Skeletal muscle satellite cell (primary cell): ENCODE measurements around the gene FBXW11.

Source experiments
- H3K27me3 ChIP-seq: 2 replicates; pipeline ENCODE4 v1.7.0; 2013; ENCODE audit warnings: low read length; ENCODE audit not compliant: control insufficient read depth, insufficient read depth
- H3K36me3 ChIP-seq: 2 replicates; pipeline ENCODE4 v1.7.0; 2013; ENCODE audit warnings: mild to moderate bottlenecking, control low read depth, low read length; ENCODE audit not compliant: insufficient read depth
- H3K4me1 ChIP-seq: 2 replicates; pipeline ENCODE4 v1.7.0; 2013; ENCODE audit warnings: low read length; ENCODE audit not compliant: control insufficient read depth, insufficient read depth
- H3K4me2 ChIP-seq: 2 replicates; pipeline ENCODE4 v1.7.0; 2013; ENCODE audit warnings: mild to moderate bottlenecking, low read length
- H3K4me3 ChIP-seq: 2 replicates; pipeline ENCODE4 v1.7.0; 2013; ENCODE audit warnings: low read length
- H3K9ac ChIP-seq: 2 replicates; pipeline ENCODE4 v1.7.0; 2013; ENCODE audit warnings: mild to moderate bottlenecking, low read depth, low read length, moderate library complexity
- H3K9me3 ChIP-seq: replicated peaks from 2 replicates; pipeline ENCODE4 v1.7.0; 2013; ENCODE audit warnings: mild to moderate bottlenecking, control low read depth, low read length

The FBXW11 gene

GRCh38 chr5:171832775-171833174, 173.7 kb downstream of the FBXW11 start:
- Histone ChIP-seq H3K9me3 (no peaks in the 10 kb centered on the region), H3K4me3 (no peak overlapping the region)

DNA sequence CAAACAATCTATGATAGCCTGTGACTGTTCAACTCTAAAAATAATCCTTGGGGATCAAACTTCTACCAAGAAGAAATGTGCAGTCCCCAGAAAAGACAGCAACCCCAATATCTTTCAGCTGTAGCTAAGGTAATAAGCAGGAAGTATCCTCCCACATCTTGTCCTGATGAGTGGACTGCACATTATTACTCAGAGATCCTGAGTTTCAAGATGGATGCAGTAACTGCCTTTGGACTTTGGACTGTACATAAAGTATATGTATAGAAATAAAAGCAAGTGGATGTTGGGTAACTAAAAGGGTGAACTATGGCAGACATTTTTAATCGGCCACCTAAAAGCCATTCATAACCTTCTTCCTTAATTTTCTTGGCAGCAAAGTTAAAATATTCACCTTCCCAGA, 175.8 kb downstream of the FBXW11 start:
- H3K9me3 ChIP-seq, result no peaks in the 10 kb centered on the region
- no peak overlapping the region for H3K4me3 ChIP-seq
- H3K9ac ChIP-seq, result no peak overlapping the region
- no peak overlapping the region for H3K4me2 ChIP-seq
- H3K4me1 ChIP-seq, result no peaks in the 10 kb centered on the region
- H3K27me3 ChIP-seq, result peaks cover 10% of the 10 kb centered on the region
- no peaks in the 10 kb centered on the region for H3K36me3 ChIP-seq

More at GRCh38 chr5:171832775-171833174, 173.7 kb downstream of the FBXW11 start:
- no peaks in the 10 kb centered on the region for H3K36me3 ChIP-seq
- H3K27me3 ChIP-seq, result peaks cover 7% of the 10 kb centered on the region
- H3K4me1 ChIP-seq, result no peaks in the 10 kb centered on the region
- no peak overlapping the region for H3K4me2 ChIP-seq
- H3K9ac ChIP-seq, result no peak overlapping the region

- no peaks in the 10 kb centered on the region for H3K4me1 ChIP-seq
- H3K4me2 ChIP-seq, result no peak overlapping the region
- peaks cover 5% of the 10 kb centered on the region for H3K27me3 ChIP-seq
- no peak overlapping the region for H3K9ac ChIP-seq
- no peak overlapping the region for H3K4me3 ChIP-seq
- H3K36me3 ChIP-seq, result no peaks in the 10 kb centered on the region
- no peaks in the 10 kb centered on the region for H3K9me3 ChIP-seq
These were observed 179.3 kb downstream of the FBXW11 start for GRCh38 chr5:171827162-171827561.

DNA sequence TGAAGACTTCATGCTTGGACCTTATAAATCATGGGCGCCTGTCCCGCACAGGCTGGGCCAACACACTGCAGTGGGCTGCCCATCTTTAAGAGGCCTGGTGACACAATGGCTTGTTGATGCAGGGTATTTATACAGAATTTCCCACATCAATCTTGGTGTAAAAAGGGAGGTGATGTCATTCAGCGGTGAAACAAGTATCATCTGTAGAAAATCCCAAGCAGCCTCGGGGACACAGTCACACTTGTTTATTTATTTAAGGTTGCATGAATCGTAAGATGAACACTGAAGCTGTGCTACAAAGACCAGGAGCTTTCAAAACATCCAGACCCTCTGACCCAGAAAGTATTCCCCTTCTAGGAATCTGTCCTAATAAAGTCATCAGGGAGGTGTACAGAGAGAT, 180.3 kb downstream of the FBXW11 start:
- H3K27me3 ChIP-seq, result peaks cover 5% of the 10 kb centered on the region
- no peaks in the 10 kb centered on the region for H3K36me3 ChIP-seq
- no peak overlapping the region for H3K4me2 ChIP-seq
- H3K9me3 ChIP-seq, result no peaks in the 10 kb centered on the region
- H3K4me1 ChIP-seq, result no peaks in the 10 kb centered on the region
- no peak overlapping the region for H3K4me3 ChIP-seq
- H3K9ac ChIP-seq, result no peak overlapping the region

- H3K9me3 ChIP-seq, result no peaks in the 10 kb centered on the region
- no peaks in the 10 kb centered on the region for H3K4me1 ChIP-seq
- H3K27me3 ChIP-seq, result peaks cover 5% of the 10 kb centered on the region
- H3K36me3 ChIP-seq, result no peaks in the 10 kb centered on the region
- no peak overlapping the region for H3K4me2 ChIP-seq
- H3K9ac ChIP-seq, result no peak overlapping the region
- H3K4me3 ChIP-seq, result no peak overlapping the region
These were observed 181.4 kb downstream of the FBXW11 start for GRCh38 chr5:171825051-171825450.

DNA sequence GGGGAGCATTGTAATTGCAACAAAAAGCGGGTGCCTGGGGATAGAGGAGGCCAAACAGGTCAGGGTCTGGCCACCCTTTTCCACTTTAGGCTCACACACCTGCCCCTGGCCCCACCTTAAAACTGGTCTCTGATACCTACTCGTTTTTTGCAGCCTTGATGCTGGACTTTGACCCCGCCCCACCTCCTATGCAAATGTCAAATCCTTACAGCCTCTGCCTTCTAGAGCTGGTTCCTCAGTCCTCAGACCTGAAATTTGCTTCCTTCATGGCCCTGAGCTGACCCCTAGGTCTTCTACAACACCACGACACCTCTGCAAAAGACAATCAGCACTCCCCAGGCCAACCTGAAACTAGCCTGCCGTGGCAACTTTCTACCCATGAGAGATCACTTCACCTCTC, 183.2 kb downstream of the FBXW11 start:
- Histone ChIP-seq H3K4me1 (no peaks in the 10 kb centered on the region), H3K9me3 (no peaks in the 10 kb centered on the region), H3K9ac (no peak overlapping the region), H3K4me3 (no peak overlapping the region), H3K4me2 (no peak overlapping the region), H3K36me3 (no peaks in the 10 kb centered on the region), H3K27me3 (peaks cover 3% of the 10 kb centered on the region)

GRCh38 chr5:171821286-171821685, 185.2 kb downstream of the FBXW11 start:
- no peak overlapping the region for H3K4me3 ChIP-seq
- H3K36me3 ChIP-seq, result no peaks in the 10 kb centered on the region
- no peaks in the 10 kb centered on the region for H3K9me3 ChIP-seq
- H3K4me2 ChIP-seq, result no peak overlapping the region
- no peaks in the 10 kb centered on the region for H3K4me1 ChIP-seq
- H3K9ac ChIP-seq, result no peak overlapping the region
- H3K27me3 ChIP-seq, result peaks cover 7% of the 10 kb centered on the region

- Histone ChIP-seq H3K4me3 (no peak overlapping the region), H3K4me2 (no peak overlapping the region), H3K36me3 (no peaks in the 10 kb centered on the region), H3K27me3 (peaks cover 8% of the 10 kb centered on the region), H3K9ac (no peak overlapping the region), H3K4me1 (no peaks in the 10 kb centered on the region), H3K9me3 (no peaks in the 10 kb centered on the region)
These were observed 185.9 kb downstream of the FBXW11 start for GRCh38 chr5:171820561-171820960.

DNA sequence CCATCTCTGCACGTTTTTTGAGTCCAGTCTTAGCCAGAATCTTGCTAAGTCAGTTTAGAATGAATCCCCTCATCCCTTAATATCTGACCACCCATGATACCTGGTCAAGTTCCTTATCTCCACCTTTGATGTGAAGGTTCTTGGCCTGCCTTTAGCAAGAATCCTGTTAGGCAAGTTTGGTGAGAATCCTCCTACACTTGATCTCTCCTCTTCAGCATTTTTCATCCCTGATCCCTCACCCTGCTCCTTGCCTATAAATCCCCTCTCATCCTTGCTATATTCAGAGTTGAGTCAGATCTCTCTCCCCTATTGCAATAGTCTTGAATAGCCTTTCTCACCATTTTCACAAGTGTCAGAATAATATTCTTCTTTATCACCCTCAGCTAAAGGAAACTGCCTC, 189.8 kb downstream of the FBXW11 start:
- Histone ChIP-seq H3K9ac (no peak overlapping the region), H3K4me3 (no peak overlapping the region), H3K27me3 (peaks cover 11% of the 10 kb centered on the region), H3K4me2 (no peak overlapping the region), H3K36me3 (no peaks in the 10 kb centered on the region), H3K4me1 (no peaks in the 10 kb centered on the region), H3K9me3 (no peaks in the 10 kb centered on the region)

- Histone ChIP-seq H3K4me3 (no peak overlapping the region), H3K9ac (no peak overlapping the region), H3K9me3 (no peaks in the 10 kb centered on the region), H3K4me2 (no peak overlapping the region), H3K27me3 (peaks cover 26% of the 10 kb centered on the region), H3K36me3 (no peaks in the 10 kb centered on the region), H3K4me1 (no peaks in the 10 kb centered on the region)
These were observed 192.5 kb downstream of the FBXW11 start for GRCh38 chr5:171813813-171814490.

DNA sequence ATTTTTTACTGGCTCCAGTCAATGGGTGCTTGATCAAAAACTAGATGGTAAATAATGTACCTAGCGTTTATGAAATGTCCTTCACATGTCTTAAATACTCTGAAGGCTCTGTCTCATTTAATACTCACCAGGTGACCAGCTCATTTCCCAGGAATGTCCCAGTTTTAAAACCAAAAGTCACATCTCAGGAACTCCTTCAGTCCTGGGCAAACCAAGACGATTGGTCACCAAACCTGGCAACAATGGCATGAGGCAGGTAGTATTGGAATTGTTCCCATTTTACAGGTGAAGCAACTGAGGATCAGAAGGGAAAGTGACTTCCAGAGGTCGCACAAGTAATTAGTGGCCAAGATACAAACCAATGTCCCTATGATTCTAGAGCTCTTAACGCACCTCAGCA, 193.2 kb downstream of the FBXW11 start:
- H3K9ac ChIP-seq, result no peak overlapping the region
- H3K4me1 ChIP-seq, result no peaks in the 10 kb centered on the region
- H3K9me3 ChIP-seq, result no peaks in the 10 kb centered on the region
- H3K4me3 ChIP-seq, result no peak overlapping the region
- peaks cover 27% of the 10 kb centered on the region for H3K27me3 ChIP-seq
- H3K4me2 ChIP-seq, result no peak overlapping the region
- no peaks in the 10 kb centered on the region for H3K36me3 ChIP-seq
